ENCODE results near the gene DPEP2. TPM values are rescaled to one million over a fixed set of nuclear protein-coding genes. Genes with fewer than 3 reads are reported as not detected.
"Not testable (repeated sequence)": the region's sequence is repeated elsewhere in the genome, so short reads cannot be mapped to it uniquely, and the experiment has no call there.

Gene DPEP2, protein sequence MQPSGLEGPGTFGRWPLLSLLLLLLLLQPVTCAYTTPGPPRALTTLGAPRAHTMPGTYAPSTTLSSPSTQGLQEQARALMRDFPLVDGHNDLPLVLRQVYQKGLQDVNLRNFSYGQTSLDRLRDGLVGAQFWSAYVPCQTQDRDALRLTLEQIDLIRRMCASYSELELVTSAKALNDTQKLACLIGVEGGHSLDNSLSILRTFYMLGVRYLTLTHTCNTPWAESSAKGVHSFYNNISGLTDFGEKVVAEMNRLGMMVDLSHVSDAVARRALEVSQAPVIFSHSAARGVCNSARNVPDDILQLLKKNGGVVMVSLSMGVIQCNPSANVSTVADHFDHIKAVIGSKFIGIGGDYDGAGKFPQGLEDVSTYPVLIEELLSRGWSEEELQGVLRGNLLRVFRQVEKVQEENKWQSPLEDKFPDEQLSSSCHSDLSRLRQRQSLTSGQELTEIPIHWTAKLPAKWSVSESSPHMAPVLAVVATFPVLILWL
- total RNA-seq (not detected in 2 replicates), polyA plus RNA-seq (1.1 TPM in 1 of 2 replicates, not detected in the other)

DNA sequence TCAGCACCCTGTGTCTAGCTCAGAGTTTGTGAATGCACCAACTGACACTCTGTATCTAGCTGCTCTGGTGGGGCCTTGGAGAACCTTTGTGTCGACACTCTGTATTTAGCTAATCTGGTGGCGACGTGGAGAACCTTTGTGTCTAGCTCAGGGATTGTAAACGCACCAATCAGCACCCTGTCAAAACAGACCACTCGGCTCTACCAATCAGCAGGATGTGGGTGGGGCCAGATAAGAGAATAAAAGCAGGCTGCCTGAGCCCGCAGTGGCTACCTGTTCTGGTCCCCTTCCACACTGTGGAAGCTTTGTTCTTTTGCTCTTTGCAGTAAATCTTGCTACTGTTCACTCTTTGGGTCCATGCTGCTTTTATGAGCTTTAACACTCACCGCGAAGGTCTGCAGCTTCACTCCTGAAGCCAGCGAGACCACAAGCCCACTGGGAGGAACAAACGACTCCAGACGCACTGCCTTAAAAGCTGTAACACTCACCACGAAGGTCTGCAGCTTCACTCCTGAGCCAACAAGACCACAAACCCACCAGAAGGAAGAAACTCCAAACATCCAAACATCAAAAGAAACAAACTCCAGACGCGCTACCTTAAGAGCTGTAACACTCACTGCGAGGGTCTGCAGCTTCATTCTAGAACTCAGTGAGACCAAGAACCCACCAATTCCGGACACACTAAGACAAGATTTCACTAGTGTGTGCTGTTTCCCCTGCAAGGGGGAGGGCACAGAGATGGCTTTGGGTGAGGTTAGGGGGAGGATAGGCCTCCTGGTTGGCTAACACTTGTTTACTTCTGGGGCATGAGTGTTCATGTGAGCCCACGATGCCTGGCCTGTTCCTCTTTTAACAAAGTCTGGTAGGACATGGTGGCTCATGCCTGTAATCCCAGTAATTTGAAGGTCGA is at the start of gene DPEP2:
DPEP2 (minus strand) TSS at position 706 of the 910 bp plus-strand sequence. CDS start 6,272 bp downstream, outside the sequence.
- H3K9me2 ChIP-seq (replicated peaks; ENCODE audit: insufficient read depth); H4K20me1 ChIP-seq (ENCODE audit: insufficient read depth, poor library complexity, severe bottlenecking); H2AFZ ChIP-seq; H3K4me3 ChIP-seq; H3K27ac ChIP-seq; H3K4me1 ChIP-seq (ENCODE audit: insufficient read depth); H3K9me3 ChIP-seq (ENCODE audit: low read depth); H3K79me2 ChIP-seq; H3K36me3 ChIP-seq (replicated peaks; ENCODE audit: insufficient read depth, low read depth); DNase-seq (ENCODE audit: low spot score); H3K4me2 ChIP-seq; H3K27me3 ChIP-seq: not testable (repeated sequence)
- WGBS (ENCODE audit: low lambda C conversion rate, missing lambda C conversion rate), result 82% methylated on average over 18 of the region's 18 CpGs

GRCh38 chr16:68047987-68048386 is 48.7 kb upstream of the DPEP2 start:
- Histone ChIP-seq H3K79me2 (no peaks in the 10 kb centered on the region), H3K27ac (no peak overlapping the region), H3K4me1 (ENCODE audit: insufficient read depth) (no peaks in the 10 kb centered on the region), H3K4me2 (no peak overlapping the region), H3K9me2 (replicated peaks; ENCODE audit: insufficient read depth) (no peaks in the 10 kb centered on the region), H4K20me1 (ENCODE audit: insufficient read depth, poor library complexity, severe bottlenecking) (no peaks in the 10 kb centered on the region), H3K4me3 (no peak overlapping the region), H3K27me3 (no peaks in the 10 kb centered on the region), H3K9me3 (ENCODE audit: low read depth) (no peaks in the 10 kb centered on the region), H3K36me3 (replicated peaks; ENCODE audit: insufficient read depth, low read depth) (no peaks in the 10 kb centered on the region), H2AFZ (no peak overlapping the region)
- WGBS (ENCODE audit: low lambda C conversion rate, missing lambda C conversion rate), result 86% methylated on average over 2 of the region's 2 CpGs
- TF ChIP-seq EZH2 (IDR thresholded peaks at IDR 0.05; ENCODE audit: borderline replicate concordance) (no peak), EZH2phosphoT487 (IDR thresholded peaks at IDR 0.05; ENCODE audit: low read depth, severe bottlenecking, unreplicated experiment) (no peak), CTCF (IDR thresholded peaks at IDR 0.05; ENCODE audit: poor library complexity) (no peak)
- DNase-seq (ENCODE audit: low spot score), result no peak

DNA sequence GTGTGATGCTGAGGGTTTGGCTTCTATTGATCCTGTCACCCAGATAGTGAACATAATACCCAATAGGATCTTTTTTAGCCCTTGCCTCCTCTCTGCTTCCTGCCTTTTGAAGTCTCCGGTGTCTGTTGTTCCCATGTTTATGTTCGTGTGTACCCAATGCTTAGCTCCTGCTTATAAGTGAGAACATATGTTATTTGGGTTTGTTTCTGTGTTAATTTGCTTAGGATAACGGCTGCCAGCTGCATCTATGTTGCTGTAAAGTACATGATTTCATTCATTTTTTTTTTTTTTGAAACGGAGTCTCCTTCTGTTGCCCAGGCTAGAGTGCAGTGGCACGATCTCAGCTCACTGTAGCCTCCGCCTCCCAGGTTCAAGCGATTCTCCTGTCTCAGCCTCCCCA is 46.8 kb upstream of the DPEP2 start:
- no peak for DNase-seq (ENCODE audit: low spot score)
- 72% methylated on average over 7 of the region's 7 CpGs for WGBS (ENCODE audit: low lambda C conversion rate, missing lambda C conversion rate)
- no peaks in the 10 kb centered on the region for H4K20me1 ChIP-seq (ENCODE audit: insufficient read depth, poor library complexity, severe bottlenecking)
- H3K27me3 ChIP-seq, result no peaks in the 10 kb centered on the region
- H2AFZ ChIP-seq, result no peak overlapping the region
- TF ChIP-seq CTCF (IDR thresholded peaks at IDR 0.05; ENCODE audit: poor library complexity), result no peak
- no peak overlapping the region for H3K4me2 ChIP-seq
- no peaks in the 10 kb centered on the region for H3K36me3 ChIP-seq (replicated peaks; ENCODE audit: insufficient read depth, low read depth)
- no peaks in the 10 kb centered on the region for H3K9me2 ChIP-seq (replicated peaks; ENCODE audit: insufficient read depth)
- H3K4me1 ChIP-seq (ENCODE audit: insufficient read depth), result no peaks in the 10 kb centered on the region
- H3K9me3 ChIP-seq (ENCODE audit: low read depth), result no peaks in the 10 kb centered on the region
- no peaks in the 10 kb centered on the region for H3K79me2 ChIP-seq
- H3K4me3 ChIP-seq, result no peak overlapping the region
- no peak overlapping the region for H3K27ac ChIP-seq

GRCh38 chr16:68041783-68042182 is 42.5 kb upstream of the DPEP2 start:
- H3K27ac ChIP-seq, result no peak overlapping the region
- no peaks in the 10 kb centered on the region for H3K4me1 ChIP-seq (ENCODE audit: insufficient read depth)

More at GRCh38 chr16:68041783-68042182, 42.5 kb upstream of the DPEP2 start:
- Histone ChIP-seq H3K4me2 (no peak overlapping the region), H3K79me2 (no peaks in the 10 kb centered on the region), H3K27me3 (no peaks in the 10 kb centered on the region), H3K9me3 (ENCODE audit: low read depth) (no peaks in the 10 kb centered on the region), H3K36me3 (replicated peaks; ENCODE audit: insufficient read depth, low read depth) (no peaks in the 10 kb centered on the region), H3K4me3 (no peak overlapping the region), H4K20me1 (ENCODE audit: insufficient read depth, poor library complexity, severe bottlenecking) (no peaks in the 10 kb centered on the region), H2AFZ (no peak overlapping the region), H3K9me2 (replicated peaks; ENCODE audit: insufficient read depth) (no peaks in the 10 kb centered on the region)
- no peak for DNase-seq (ENCODE audit: low spot score)
- 85% methylated on average over 2 of the region's 2 CpGs for WGBS (ENCODE audit: low lambda C conversion rate, missing lambda C conversion rate)
- TF ChIP-seq EZH2phosphoT487 (IDR thresholded peaks at IDR 0.05; ENCODE audit: low read depth, severe bottlenecking, unreplicated experiment), result no peak
- no peak for TF ChIP-seq EZH2 (IDR thresholded peaks at IDR 0.05; ENCODE audit: borderline replicate concordance)
- no peak for TF ChIP-seq CTCF (IDR thresholded peaks at IDR 0.05; ENCODE audit: poor library complexity)

All from hepatocyte (in vitro differentiated cells).